ENCODE measurements around the gene DCXR.

DNA sequence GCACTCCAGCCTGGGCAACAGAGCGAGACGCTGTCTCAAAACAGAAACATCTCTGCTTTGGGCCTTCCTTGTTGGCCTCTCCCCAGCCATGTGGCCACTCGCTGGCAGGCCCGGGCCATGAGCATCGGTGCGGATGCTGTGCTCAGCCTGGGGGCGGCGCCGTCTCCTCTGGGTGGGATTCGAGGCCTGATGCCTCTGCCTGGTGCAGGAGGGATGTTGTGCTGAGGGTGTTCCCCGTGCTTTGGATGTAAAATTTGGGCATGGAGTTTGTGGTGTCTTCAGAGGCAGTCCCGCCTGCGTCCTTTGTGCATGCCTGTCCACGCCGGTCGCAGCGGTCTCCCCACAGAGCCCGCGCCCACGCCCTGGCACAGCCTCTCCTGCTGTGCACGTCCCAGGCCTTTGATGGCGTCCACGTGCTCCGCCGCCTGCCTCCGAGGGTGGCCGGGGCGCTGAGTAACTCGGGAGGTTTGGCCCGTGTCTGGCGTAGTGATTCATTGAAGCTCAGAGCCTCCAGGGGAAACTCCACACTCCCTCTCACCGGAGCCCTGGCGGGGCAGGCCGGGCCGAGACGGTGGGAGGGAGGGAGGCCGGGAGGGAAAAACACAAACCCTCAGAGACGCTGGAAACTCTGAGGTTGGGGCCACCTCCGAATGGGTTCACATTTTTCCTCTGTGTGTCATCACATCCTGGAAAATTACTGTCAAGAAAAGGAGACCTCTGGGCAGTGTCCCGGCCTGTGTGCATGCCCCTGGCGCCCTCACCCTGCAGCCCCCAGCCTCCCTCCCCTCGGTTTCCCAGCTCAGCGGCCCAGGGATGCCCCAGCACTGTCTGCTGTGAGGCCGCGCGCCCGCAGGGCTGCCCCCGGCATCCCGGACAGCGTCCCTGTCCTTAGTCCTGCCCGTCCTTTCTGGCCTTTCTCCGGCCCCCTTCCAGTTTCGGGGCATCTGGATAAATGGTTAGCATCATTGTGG lies 33.8 kb downstream of the DCXR start:
- no peak for TF ChIP-seq POLR2AphosphoS5 (IDR thresholded peaks at IDR 0.05; ENCODE audit: borderline replicate concordance, low read depth, low read length)
- TF ChIP-seq EZH2 (IDR thresholded peaks at IDR 0.05) = no peak

All from SK-N-MC (cell line).